Measurements from ENCODE around the gene CACHD1.

CACHD1 gene

DNA sequence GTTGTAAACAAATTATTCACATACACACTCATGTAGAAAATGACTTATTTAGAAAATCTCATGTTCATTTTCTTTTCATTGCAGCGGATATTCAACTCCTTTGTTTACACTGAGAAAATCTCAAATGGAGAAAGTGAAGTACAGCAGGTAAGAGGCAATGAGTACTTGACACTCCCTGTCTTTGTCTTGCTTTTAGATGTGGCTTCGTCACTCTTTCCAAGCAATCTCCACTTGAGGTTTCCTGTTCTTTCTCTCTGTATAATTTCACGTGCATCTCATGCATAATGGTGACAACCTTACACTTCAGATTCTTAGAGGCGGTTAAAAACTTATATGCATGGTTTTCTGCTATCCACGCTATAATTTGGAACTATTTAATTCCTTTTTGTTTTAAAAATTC lies 80.6 kb downstream of the CACHD1 start:
- FAIRE-seq, result no peak

DNA sequence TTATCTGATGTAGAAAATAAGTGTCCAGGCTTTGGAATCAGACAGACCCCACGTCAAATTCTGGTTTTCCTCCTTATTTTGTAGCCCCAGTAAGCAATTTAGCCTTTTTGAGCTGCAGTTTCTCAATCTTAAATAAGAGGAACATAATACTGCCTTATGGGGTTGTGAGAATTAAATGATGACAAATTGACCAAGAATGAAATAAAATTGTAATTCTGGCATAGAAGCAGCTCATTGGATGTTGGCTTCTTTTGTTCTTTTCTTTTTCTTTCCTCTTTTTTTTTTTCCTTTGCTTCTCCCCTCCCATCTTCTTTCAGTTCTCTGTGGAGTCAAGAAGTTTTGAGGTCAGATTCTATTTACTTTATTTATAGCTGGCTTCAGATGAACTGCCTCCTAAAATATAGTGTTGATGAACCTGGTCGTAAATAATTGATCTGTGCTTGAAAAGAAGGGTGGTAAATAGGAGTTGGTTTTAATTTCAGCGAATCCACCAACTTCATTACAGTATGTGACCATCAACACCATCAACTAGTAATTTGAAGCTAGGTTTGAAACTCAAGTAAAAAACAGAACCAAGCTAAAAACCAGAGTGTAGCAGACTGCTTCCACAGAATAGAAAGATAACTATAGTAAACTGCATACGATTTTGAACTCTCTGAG lies 81.1 kb downstream of the CACHD1 start:
- FAIRE-seq, result no peak

- no peak for FAIRE-seq
Measured at GRCh38 chr1:64553285-64553684, 83.4 kb downstream of the CACHD1 start.

GRCh38 chr1:64555947-64556346 lies 86.0 kb downstream of the CACHD1 start:
- FAIRE-seq, result no peak

DNA sequence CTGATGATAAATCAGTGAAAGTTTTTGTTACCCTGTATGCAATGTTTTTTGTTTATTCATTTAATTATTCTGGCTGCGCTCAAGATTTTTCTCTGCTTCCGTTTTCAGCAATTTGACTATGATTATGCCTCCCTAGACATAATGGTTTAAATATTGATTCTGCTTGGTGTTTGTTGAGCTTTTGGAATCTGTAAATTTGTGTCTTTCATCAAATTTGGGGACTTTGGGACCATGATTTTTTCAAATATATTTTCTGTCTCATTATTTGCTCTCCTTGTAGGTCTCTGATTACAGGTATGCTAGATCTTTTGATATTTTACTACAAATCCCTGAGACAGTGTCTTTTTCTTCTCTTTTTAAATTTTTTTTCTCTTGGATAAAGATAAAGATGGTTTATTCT lies 92.1 kb downstream of the CACHD1 start:
- FAIRE-seq, result no peak

GRCh38 chr1:64563958-64564565 lies 94.1 kb downstream of the CACHD1 start:
- no peak for FAIRE-seq

DNA sequence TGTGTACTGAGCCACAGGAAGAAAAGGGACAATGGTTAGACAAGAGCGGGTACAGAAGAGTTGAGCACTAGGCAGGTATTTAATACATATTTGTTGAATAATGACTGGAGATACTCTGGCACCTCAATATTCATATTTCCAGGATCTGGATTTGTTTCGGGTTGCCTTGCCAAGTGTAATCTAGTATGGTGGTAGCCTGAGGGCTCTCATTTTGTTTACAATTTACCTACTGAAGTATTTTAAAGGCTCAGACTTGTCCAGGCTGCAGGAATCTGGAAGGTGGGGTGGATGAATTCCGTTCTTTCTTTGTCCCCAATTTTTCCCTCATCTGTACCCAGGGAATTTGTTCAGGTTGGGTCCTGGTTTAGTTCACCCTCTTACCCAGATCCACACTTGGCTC lies 95.0 kb downstream of the CACHD1 start:
- no peak for FAIRE-seq

DNA sequence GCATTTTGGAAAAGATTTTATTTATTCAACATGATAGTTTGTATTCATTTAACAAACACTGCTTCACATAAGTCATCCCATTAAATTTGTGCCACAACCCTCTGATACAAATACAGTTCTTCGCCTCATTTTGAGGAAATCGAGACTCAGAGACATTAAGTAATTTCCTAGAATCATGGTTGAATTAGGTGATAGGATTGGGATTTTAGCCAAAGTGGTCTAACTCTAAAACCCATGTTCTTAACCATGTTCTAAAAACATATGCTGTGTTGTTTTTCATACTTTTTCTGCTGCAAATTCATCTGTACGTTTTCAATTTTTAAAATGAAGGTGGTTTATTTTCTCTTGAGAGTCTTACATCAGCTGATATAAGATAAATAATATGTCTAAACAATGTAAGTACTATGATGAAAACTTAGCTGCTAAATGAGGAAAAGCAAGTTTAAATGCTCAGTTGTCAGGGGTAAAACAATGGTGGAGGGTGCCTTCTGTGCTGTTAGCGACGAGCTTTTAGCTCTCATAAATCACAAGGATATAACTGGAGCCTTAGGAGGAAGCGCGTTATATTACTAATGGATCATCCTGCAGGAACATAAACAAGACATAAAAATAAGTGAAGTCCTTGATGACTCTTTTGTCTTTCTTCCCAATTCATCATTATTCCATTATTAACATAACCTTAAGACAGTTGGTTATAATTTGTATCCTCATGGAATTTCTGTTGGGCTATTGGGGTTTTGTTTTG lies 97.7 kb downstream of the CACHD1 start:
- no peak for FAIRE-seq

DNA sequence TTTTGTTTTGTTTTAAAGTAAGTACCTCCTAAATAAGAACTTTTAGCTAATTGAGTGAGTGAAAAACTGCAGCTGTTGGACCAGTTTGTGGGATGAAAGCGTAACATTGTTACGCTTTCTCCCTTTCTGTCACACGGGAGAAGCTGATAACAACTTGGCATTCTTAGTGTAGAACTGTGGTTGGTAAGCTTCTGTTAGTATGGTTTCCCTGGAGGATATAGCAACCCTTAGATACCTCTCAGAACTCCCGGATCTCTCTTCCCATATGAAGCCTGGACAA lies 98.2 kb downstream of the CACHD1 start:
- FAIRE-seq, result no peak

GRCh38 chr1:64569411-64569810 lies 99.5 kb downstream of the CACHD1 start:
- no peak for FAIRE-seq

DNA sequence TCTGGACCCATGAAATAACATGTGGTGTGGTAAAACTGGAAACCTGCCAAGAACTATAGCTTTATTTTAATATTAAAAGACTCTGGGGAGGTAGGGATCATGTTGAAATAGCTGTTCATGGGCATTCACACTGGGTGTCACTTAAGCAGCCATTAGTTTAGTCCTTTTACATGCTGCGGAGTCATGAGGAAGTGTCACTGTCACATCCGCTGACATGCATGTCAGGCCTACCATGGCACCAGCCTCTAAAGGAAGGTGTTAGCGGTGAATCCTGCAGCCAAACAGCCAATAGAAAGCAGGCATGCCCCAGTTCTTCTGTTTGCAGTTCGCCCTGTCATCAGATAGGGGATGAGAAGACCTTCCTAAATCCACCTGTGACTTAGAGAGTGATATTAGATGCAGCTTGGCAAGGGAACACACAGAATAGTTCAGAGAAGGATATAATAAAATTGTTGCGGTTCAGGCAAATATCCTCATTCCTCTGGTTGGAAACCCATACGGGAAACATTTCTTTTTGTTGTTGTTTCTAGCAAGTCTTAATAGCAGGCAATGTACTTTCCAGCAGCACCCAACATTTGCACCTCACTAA lies 100.4 kb downstream of the CACHD1 start:
- no peak for FAIRE-seq

DNA sequence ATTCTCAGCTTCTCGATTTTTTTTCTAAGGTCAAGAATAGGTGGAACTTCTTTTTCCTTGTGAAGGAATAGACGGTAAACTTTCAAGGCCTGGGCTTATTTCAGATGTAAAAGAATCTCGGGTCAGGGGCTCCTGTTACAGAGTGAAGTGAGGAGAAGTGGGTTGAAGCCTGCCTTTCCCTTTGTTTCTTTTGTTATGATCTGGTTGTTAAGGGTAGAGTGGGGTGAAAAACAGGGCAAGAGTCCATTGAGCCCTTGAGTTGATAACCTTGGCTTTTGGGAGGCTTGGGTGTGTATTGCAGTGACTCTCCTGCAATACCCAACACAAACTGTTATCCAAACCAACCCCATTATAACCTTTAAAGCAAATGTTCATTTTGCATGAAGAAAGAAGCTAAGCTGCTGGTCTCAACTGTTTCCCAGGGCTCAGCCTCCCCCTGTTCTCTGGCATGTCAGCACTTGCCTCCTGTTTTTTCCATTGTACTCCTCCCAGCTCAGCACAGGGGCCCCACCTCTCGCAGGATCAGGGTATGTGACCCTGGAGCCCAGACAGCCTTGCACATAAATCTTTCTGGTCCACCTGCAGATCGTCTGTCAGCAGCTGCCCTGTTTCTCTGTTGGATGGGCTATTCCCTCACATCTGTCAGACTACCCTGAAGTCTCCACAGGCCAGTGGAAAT lies 102.4 kb downstream of the CACHD1 start:
- no peak for FAIRE-seq

GRCh38 chr1:64574301-64574700 lies 104.4 kb downstream of the CACHD1 start:
- FAIRE-seq, result no peak

DNA sequence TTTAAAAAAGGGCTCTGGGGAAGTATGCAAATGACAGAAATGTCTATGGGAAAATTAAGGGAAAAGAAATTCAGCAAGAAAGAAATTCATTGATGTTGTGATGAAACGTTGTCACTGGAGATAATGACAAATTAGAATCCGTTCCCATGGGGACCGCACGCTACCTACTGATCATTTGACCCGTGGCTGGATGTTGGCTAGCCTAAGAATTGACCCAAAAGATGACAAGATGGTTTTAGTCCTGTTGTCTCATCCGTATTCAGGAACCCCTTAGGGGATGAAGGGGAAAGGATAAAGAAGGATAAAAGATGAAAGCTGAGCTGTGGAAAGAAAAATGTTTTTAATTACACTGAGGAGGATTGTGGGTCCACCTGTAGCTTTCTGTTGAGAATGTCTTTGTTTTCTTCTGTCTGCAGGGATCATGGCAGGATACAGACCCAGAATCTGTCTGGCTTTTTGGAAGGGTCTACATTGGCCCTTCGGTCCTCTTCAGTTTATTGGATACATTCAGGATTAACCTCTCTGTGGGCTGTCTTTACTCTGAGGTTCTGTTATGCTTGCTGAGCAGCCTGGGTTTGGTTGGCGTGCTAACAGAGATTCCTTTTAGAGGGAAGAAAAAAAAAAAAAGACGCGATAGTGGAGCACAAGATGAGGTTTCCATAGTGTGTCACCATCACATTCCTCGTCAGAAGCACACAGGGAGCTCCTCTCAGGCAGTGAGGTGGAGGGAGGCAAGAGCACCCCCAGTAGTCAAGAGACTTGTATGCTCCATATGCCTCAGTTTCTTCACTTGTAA lies 106.2 kb downstream of the CACHD1 start:
- FAIRE-seq, result no peak

DNA sequence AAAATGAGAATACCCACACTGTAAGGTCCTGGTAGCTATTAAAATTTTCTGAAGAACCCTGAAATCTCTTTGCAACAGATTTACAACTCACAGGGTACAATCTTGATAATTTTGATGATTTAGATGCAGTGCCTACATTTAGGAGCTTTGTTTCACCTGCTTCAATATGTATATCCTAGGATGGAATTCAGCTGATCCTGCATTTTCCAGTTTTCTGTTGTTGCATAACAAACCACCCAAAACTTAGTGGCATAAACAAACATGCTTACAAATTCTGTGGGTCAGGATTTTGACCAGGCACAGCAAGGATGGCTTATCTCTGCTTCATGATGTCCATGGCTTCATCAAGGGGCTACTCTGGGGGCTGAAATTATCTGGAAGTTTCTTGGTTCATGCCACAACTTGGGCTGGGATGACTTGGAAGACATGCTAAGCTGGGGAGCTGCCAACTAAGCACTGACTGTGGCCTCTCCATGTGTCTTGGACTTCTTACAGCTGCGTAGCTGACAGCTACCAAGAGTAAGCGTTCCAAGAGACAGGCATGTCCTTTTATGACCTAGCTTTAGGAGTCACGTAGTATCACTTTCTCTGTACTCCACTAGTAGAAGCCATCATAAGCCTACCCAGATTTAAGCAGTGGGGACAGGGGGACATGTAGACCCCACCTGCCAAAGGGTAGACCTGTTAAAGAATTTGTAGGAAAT lies 108.5 kb downstream of the CACHD1 start:
- FAIRE-seq, result no peak

GRCh38 chr1:64579767-64580166 lies 109.8 kb downstream of the CACHD1 start:
- no peak for FAIRE-seq

DNA sequence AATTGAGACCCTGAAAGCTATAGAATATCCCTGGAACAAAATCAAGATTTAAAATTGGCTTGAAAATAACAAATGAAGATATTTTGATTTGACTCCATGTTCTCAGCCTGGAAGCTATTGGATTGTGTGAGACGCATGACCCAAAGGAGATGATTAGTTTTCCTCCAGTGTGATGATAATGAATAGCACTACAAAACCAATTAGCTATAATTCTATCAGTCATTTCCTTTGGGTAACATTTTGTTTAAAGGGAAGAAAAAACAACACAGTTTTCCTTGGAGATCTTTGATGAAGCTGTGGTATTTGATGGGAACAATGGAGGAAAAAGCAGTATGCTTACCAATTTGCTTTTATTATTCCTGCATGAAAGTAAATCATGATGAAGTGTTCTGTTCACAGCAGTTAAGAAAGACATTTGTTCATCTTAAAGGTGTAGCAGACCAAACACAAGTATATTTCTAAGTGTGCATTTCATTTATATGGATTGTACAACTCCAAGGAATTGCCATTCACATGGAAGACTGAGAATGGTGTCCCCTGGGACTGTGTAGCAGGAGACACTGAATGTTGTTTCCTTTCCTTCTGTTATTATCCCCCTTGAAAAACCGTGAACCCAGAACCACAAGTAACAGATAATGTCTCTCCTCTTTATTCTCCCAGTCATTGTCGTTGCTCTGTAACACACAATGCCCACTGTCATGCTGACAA lies 111.4 kb downstream of the CACHD1 start:
- no peak for FAIRE-seq

- no peak for FAIRE-seq
Measured at GRCh38 chr1:64581843-64582185, 111.9 kb downstream of the CACHD1 start.

GRCh38 chr1:64584479-64584878 lies 114.5 kb downstream of the CACHD1 start:
- FAIRE-seq, result no peak

GRCh38 chr1:64588876-64589275 lies 118.9 kb downstream of the CACHD1 start:
- FAIRE-seq, result no peak

DNA sequence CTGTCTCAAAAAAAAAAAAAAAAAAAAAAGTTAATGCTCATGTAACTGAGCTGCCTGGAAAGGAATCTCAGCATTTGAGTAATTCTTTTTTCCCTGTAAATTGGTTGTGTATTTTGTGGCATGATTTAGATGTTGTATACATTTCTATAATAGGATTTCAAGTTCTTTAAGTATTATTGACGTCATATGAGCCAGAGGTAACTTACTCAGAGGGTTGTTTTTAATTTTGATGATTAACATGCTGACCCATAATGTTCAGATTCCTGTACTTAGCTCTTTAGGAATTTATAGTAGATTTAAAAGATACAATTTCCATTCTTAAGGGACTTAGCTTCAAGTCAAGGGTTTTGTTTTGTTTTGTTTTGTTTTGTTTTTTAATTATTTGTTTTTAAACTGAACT lies 120.4 kb downstream of the CACHD1 start:
- FAIRE-seq, result peak; percentile 84

All from endometrium (tissue), 2 donors.